Brain microvascular endothelial cell (primary cell): ENCODE data around the gene LRP4.
"Not testable (repeated sequence)": the region's sequence is repeated elsewhere in the genome, so short reads cannot be mapped to it uniquely, and the experiment has no call there.

Source experiments
- DNase-seq: peaks from one replicate; pipeline ENCODE4 v3.0.0-alpha.2; 2020
- H3K27ac ChIP-seq: fragments of 250-450 bp; sonication (Bioruptor Pico); 2 replicates; pipeline ENCODE4 v1.5.1; 2020; ENCODE audit warnings: mild to moderate bottlenecking, moderate library complexity
- H3K27me3 ChIP-seq: fragments of 250-450 bp; sonication (Bioruptor Pico); replicated peaks from 2 replicates; pipeline ENCODE4 v1.5.1; 2020; ENCODE audit warnings: mild to moderate bottlenecking
- H3K36me3 ChIP-seq: fragments of 250-450 bp; sonication (Bioruptor Pico); replicated peaks from 2 replicates; pipeline ENCODE4 v1.5.1; 2020; ENCODE audit warnings: mild to moderate bottlenecking
- H3K4me3 ChIP-seq: 2 replicates; pipeline ENCODE4 v1.5.1; 2011; ENCODE audit warnings: low read depth, mild to moderate bottlenecking, control low read depth, low read length, moderate library complexity
- CTCF ChIP-seq: IDR thresholded peaks from 2 replicates; pipeline ENCODE4 v1.5.1; 2011; ENCODE audit warnings: low read depth, mild to moderate bottlenecking, moderate library complexity, low read length, control low read depth, inconsistent platforms; ENCODE audit errors: missing control alignments
- in situ Hi-C: cut with HindIII; loops from 2 replicates; pipeline ENCODE4 v1.10.0; 2017; ENCODE audit warnings: low sequenced_read_pairs, low pct_ligation_motif_present

Gene LRP4

GRCh38 chr11:46918083-46918787, at the start of gene LRP4:
Gene LRP4, minus strand, starts transcription at chr11:46918550. Its CDS starts 171 bp downstream, at chr11:46918379.
- H3K36me3 ChIP-seq = no peaks in the 10 kb centered on the region
- H3K27me3 ChIP-seq = no peaks in the 10 kb centered on the region
- peak within 1 kb of the TSS; percentile 66 for H3K4me3 ChIP-seq
- TF ChIP-seq CTCF = no peak
- no peak for DNase-seq
- in situ Hi-C loops = loop anchor here (25.0 kb wide), 1 partner anchor 219 kb away; no protein-coding TSS in a partner anchor
- no peak within 1 kb of the TSS for H3K27ac ChIP-seq

GRCh38 chr11:46967962-46968361, 49.6 kb upstream of the LRP4 start:
- Histone ChIP-seq H3K36me3 (no peaks in the 10 kb centered on the region), H3K27ac (no peak overlapping the region), H3K27me3 (no peaks in the 10 kb centered on the region), H3K4me3 (no peak overlapping the region)
- in situ Hi-C loops = no loop called here
- no peak for DNase-seq
- no peak for TF ChIP-seq CTCF

- Histone ChIP-seq H3K4me3 (no peak overlapping the region), H3K27me3 (no peaks in the 10 kb centered on the region), H3K36me3 (no peaks in the 10 kb centered on the region), H3K27ac (no peak overlapping the region)
- DNase-seq = no peak
- in situ Hi-C loops = no loop called here
- no peak for TF ChIP-seq CTCF
These were observed 48.4 kb upstream of the LRP4 start for GRCh38 chr11:46966773-46967172.

- no peak overlapping the region for H3K4me3 ChIP-seq
- no peak for TF ChIP-seq CTCF
- no peak overlapping the region for H3K27ac ChIP-seq
- in situ Hi-C loops = no loop called here
- DNase-seq = no peak
- H3K36me3 ChIP-seq = no peaks in the 10 kb centered on the region
- no peaks in the 10 kb centered on the region for H3K27me3 ChIP-seq
These were observed 45.5 kb upstream of the LRP4 start for GRCh38 chr11:46963844-46964243.

- H3K4me3 ChIP-seq, in situ Hi-C loops, H3K27me3 ChIP-seq, DNase-seq, H3K36me3 ChIP-seq, H3K27ac ChIP-seq: not testable (repeated sequence)
These were observed 43.5 kb upstream of the LRP4 start for GRCh38 chr11:46961886-46962285.

GRCh38 chr11:46961041-46961440, 42.7 kb upstream of the LRP4 start:
- no peaks in the 10 kb centered on the region for H3K27me3 ChIP-seq
- H3K27ac ChIP-seq = no peak overlapping the region
- no peak for DNase-seq
- no peak for TF ChIP-seq CTCF
- in situ Hi-C loops = no loop called here
- peaks cover 3% of the 10 kb centered on the region for H3K36me3 ChIP-seq
- no peak overlapping the region for H3K4me3 ChIP-seq
